ENCODE measurements around the gene FSHB. TPM values are rescaled to one million over a fixed set of nuclear protein-coding genes. Genes with fewer than 3 reads are reported as not detected.
"Not testable (repeated sequence)": the region's sequence is repeated elsewhere in the genome, so short reads cannot be mapped to it uniquely, and the experiment has no call there.

Gene FSHB
- total RNA-seq, 2 experiments from 2014 or later, result not detected

GRCh38 chr11:30260813-30261212, 30.0 kb downstream of the FSHB start:
- POLR2A ChIA-PET, result no interaction called here
- CTCF ChIA-PET, result no interaction called here

GRCh38 chr11:30261821-30262220, 31.0 kb downstream of the FSHB start:
- ChIA-PET POLR2A (no interaction called here), CTCF (no interaction called here)

GRCh38 chr11:30268638-30269037, 37.8 kb downstream of the FSHB start:
- POLR2A ChIA-PET, CTCF ChIA-PET: not testable (repeated sequence)

- ChIA-PET POLR2A (no interaction called here), CTCF (no interaction called here)
Observed at GRCh38 chr11:30270671-30271070, 39.9 kb downstream of the FSHB start.

- CTCF ChIA-PET, result no interaction called here
- POLR2A ChIA-PET, result no interaction called here
Observed at GRCh38 chr11:30277176-30277575, 46.4 kb downstream of the FSHB start.

GRCh38 chr11:30279796-30280195, 49.0 kb downstream of the FSHB start:
- ChIA-PET CTCF (no interaction called here), POLR2A (no interaction called here)

GRCh38 chr11:30281476-30282288, 50.9 kb downstream of the FSHB start:
- CTCF ChIA-PET, result no interaction called here

GRCh38 chr11:30282289-30282631, 51.4 kb downstream of the FSHB start:
- POLR2A ChIA-PET, result no interaction called here
- CTCF ChIA-PET, result no interaction called here

More at GRCh38 chr11:30281476-30282288, 50.9 kb downstream of the FSHB start:
- POLR2A ChIA-PET, result no interaction called here

Other genes with a start within 250 kb of the FSHB start
- gene KCNA4, start 214.0 kb upstream of the FSHB start, total RNA-seq, result not detected
- 10 to 100 TPM; 29.7 to 33.9 TPM for gene ARL14EP, start 92.1 kb downstream of the FSHB start, total RNA-seq